ENCODE measurements around the gene SMCP.

SMCP gene

DNA sequence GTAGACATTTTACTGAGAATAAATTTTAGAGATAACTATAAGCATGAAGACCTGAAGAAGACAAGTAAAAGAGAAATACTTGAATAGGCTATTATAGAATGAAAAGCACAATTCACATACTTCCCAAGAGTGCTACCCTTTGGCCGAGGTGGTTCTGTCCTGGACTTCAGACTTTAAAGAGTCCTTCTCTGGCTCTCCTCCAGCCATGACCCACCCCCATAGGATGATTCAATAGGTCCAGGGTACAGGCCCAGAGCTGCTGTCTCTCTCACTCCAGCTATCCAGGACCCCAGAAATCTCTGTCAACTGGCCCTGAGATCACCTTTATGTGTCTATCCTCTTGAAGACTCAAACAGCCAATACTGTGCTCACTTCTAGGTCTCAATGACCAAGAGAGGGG is 1.3 kb upstream of the SMCP start:
- no peak overlapping the region for H3K4me3 ChIP-seq (ENCODE audit: low read depth, low read length)
- TF ChIP-seq, protein P1, sequence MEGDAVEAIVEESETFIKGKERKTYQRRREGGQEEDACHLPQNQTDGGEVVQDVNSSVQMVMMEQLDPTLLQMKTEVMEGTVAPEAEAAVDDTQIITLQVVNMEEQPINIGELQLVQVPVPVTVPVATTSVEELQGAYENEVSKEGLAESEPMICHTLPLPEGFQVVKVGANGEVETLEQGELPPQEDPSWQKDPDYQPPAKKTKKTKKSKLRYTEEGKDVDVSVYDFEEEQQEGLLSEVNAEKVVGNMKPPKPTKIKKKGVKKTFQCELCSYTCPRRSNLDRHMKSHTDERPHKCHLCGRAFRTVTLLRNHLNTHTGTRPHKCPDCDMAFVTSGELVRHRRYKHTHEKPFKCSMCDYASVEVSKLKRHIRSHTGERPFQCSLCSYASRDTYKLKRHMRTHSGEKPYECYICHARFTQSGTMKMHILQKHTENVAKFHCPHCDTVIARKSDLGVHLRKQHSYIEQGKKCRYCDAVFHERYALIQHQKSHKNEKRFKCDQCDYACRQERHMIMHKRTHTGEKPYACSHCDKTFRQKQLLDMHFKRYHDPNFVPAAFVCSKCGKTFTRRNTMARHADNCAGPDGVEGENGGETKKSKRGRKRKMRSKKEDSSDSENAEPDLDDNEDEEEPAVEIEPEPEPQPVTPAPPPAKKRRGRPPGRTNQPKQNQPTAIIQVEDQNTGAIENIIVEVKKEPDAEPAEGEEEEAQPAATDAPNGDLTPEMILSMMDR (IDR thresholded peaks at IDR 0.05; ENCODE audit: low read depth, low read length), result no peak

DNA sequence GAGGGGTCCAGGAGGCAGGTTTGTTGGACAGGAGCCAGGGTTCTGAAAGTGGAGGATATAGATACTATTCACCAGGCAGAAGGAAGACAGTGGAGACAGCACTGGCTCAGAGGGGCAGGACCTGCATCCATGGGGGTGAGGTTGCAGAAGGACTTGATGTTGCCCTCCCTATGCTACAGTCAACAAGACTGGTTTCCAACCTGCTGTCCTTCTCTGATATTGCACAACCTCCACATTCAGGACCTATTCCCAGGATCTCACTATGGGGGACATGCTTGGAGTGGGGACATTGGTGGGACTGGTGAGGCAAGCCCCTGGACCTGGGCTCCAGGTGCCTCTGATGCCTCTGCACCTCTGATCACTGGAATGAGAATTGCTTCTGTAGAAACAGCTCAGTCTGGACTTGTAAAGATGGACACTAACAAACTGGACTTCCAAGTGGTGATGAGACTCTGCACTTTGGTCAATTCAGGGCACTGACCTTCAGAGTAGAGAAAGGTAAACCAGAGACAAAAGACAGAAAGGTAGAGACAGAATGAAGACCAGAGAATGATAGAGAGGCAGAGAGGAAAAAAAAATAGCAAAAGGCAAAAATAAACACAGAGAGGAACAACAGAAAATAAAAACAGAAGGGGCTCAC is 1.6 kb downstream of the SMCP start:
- no peak overlapping the region for H3K4me3 ChIP-seq (ENCODE audit: low read depth, low read length)

DNA sequence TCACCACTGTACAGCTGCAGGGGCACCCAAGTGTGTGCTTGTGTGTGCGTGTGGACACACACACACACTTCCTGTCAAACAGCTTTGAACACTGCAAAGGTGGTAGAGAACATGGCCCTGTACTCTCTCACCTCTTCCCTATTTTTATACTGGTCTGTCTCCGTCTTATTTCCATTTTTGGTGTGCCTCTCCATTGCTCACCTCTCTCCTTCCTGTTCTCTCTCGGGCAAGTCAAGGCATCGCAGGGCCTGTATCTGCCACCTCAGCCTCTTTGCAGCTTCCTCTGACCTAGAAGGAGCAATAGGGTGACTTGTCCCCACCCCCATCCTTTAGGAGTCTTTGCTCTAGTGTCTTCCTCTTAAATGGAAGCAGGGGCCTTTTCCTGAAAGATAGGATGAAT is 2.2 kb downstream of the SMCP start:
- no peak overlapping the region for H3K4me3 ChIP-seq (ENCODE audit: low read depth, low read length)
- TF ChIP-seq, protein P1 (IDR thresholded peaks at IDR 0.05; ENCODE audit: low read depth, low read length), result no peak

More for the DNA sequence above, 1.6 kb downstream of the SMCP start:
- TF ChIP-seq, protein P1 (IDR thresholded peaks at IDR 0.05; ENCODE audit: low read depth, low read length), result no peak

DNA sequence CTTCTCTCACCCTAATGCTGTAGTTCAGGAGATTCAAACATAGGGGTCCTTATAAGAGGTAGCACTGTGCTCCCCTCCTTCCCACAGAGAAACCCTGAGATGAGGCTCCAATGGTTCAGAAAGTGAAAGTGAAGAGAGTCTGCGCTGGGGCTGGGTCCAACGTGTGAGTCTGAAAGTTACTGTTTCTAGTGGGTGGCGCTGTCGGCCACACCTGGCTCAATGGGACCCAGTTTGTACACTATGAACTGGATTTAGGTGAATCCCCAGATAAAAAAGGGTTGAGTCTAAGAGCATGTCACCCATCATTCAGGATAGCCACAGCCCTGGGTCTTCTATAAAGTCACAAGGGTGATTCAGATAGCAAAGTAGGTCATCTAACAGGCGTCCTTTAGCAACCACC is 2.8 kb downstream of the SMCP start:
- H3K4me3 ChIP-seq (ENCODE audit: low read depth, low read length), result no peak overlapping the region

DNA sequence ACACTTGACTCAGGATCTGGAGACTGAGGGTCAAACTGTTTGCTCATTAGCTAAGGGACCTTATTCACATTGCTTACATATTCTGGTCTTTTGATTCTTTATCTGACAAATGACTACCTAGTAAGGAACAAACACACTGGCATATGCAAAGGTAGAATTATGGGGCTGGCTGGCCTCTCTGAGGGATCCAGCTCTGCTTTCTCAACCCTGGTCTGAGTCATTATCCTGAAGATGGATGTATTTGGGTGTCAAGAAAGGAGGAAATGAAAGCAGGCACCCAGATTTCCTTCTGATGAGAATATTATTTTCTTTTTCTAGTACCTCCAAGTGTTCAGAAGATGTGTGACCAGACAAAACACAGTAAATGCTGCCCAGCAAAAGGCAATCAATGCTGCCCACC is 6.0 kb downstream of the SMCP start:
- TF ChIP-seq, protein P1 (IDR thresholded peaks at IDR 0.05; ENCODE audit: low read depth, low read length), result no peak
- H3K4me3 ChIP-seq (ENCODE audit: low read depth, low read length), result no peak overlapping the region

More for the DNA sequence above, 2.8 kb downstream of the SMCP start:
- TF ChIP-seq, protein P1 (IDR thresholded peaks at IDR 0.05; ENCODE audit: low read depth, low read length), result no peak

DNA sequence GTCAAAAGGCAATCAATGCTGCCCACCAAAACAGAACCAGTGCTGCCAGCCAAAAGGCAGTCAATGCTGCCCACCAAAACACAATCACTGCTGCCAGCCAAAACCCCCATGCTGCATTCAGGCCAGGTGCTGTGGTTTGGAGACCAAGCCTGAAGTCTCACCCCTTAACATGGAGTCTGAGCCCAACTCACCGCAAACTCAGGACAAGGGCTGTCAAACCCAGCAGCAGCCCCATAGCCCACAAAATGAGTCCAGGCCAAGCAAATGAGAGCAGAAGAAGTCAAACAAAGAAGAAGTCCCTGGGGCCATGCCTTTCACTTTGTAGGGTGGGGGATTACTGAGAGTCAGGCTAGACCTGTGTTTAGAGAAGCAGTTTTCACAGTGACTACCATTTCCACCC is 6.4 kb downstream of the SMCP start:
- H3K4me3 ChIP-seq (ENCODE audit: low read depth, low read length), result no peak overlapping the region
- TF ChIP-seq, protein P1 (IDR thresholded peaks at IDR 0.05; ENCODE audit: low read depth, low read length), result no peak

DNA sequence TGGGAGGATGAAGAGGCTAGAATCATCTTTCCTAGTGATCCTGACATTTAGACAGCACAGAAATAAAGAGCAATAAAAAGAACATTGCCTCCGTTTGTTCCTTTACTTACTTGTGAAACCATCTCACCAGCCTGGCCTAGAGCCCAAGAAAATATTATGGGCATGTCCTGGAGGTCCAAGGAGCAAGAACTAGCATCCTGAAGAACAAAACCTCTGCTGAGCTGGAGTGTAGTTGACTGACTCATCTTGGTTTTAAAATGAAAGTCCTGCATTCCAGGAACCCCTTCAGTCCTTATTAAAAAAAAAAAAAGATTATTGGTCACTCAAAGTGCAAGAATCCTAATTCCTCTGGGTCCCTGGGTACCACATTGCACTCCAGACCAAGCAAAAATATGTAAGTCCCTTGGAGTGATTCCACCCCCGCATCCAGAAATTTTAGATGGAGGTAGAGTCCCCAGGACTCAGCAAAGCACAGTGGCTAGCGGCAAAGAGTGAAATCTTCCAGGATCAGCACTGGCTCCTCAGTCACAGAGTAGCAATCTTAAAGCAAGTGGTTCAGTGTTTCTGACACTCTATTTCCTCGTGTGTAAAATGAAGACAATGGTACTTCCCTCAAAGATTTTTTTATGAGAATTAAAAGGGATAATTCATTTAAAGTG is 7.0 kb downstream of the SMCP start:
- TF ChIP-seq, protein P1 (IDR thresholded peaks at IDR 0.05; ENCODE audit: low read depth, low read length), result no peak
- no peak overlapping the region for H3K4me3 ChIP-seq (ENCODE audit: low read depth, low read length)
